HG03571 (cell line): ENCODE results near the gene URAD.
A peak's percentile ranks its signal among the peaks of the same experiment; 100 is the strongest.

Source experiments
- ATAC-seq: cut with Tn5 transposase; IDR thresholded peaks from one replicate; pipeline ENCODE4 v1.9.1; 2021; ENCODE audit not compliant: unreplicated experiment

Gene URAD

GRCh38 chr13:27956576-27957300 lies 31.8 kb downstream of the URAD start:
- no peak for ATAC-seq

DNA sequence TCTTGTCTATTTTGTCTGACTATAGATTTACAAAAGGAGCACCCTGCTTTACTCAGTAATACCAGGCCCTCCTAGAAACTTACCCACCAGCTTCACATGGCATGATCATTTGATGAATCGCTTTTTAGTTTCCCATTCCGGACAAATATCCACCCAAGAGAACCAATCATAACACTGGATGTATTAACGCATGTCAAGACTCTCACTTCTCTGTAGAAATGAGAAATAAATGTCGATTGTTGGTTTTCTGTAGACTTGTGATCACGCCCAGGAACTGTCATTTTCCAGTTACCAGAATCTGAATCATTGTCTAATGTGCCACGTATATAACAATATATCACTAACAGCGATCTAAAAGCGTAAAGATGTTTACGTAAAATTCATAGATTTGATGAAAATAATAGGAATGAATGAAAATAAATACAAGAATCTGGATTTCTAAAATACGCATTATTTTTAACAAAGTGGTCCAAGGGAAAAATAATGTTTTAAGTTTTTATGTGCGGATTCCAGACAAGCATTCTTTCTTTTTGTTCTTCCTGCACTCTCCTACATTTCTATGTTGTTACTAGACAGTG lies 33.4 kb downstream of the URAD start:
- no peak for ATAC-seq

GRCh38 chr13:27954406-27954851 lies 34.1 kb downstream of the URAD start:
- peak; percentile 18 for ATAC-seq

GRCh38 chr13:27953676-27954405 lies 34.7 kb downstream of the URAD start:
- peak; percentile 79 for ATAC-seq

DNA sequence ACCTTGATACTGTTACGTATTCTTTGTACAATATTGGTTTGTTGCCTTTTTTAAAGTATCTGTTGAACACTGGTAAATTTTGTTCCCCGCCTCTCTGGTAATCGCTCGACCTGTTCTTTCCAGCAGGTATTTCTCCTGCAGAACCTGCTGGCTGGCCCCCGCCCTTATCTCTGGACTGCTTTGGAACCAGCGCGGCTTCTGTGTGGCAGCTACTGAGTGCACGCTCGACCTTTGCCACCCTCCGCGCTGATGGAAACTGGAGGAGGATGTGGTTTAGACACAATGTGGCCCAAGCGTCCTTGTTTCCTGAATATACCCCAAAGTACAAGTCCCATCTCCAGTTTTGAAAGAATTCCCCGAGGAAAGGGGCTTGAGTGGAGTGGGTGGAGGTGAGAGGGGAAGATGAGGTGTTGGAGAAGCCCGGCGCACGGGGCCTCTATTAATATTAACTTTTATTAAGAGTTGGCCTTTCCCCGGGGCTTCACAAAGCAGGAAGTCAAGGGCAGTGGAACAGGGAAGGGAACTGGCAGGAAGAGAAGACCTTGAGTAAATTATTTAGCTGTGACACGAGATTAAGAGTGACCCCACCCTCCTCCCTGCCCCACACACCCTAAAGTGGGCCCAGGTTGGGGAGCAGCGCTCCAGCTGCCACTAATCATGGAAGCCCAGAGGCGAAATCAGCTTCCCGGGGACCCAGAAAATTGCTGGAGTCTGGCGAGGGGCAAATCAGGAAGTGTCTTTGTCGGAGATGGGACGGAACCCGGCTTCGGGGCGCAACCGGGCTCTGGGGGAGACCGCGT lies 35.4 kb downstream of the URAD start:
- no peak for ATAC-seq

GRCh38 chr13:27942972-27943371 lies 45.5 kb downstream of the URAD start:
- ATAC-seq: no peak

DNA sequence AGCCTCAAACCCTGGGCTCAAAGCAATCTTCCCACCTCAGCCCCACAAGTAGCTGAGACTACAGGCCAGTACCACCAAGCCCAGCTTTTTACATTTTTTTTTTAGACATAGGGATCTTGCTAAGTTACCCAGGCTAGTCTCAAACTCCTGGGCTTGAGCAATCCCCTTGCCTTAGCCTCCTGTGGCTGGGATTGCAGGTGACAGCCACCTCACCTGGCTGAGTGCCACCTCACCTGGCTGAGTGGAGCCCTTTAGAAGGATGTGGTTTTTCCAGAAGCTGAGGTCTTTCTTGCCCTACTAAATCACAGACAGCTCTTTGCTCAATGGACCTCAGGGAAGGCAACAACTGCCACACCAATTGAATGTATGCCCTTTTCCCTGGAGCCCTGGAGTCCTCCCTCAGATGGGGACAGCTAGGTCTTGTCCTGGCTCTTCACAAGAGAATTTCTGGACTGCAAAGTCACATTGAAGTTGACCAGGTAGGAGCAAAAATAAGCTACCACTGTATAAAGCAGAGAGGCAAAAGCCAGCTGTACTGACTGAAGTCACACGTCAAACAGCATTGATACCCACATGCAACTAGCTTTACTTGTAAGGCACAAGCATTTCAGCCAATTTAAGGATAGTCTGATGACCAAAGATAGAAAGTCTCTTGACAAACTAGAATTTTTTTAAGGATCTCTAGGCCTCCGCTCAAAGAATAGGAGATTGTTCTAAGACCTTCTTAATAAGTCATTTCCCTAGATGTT lies 54.7 kb downstream of the URAD start:
- no peak for ATAC-seq

DNA sequence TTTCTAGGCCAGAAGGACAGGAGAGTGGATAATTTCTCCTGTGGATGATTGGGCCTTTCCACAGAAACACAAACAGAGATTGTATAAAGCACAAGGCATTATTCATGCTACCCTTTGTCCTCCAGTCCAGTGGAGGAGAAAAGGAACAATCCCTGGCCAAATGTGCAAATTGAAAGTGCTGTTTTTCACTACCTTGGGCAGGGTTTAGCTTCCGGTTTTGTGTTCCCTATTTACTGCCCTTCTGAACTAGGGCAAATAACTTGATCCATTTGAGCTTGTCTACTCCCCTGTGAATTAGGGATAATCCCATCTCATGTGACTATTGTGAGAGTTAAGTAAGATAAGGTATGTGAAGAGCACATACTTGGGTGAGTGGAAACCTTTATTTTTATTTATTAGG lies 55.4 kb downstream of the URAD start:
- no peak for ATAC-seq

- no peak for ATAC-seq
Measured at GRCh38 chr13:27929868-27930267, 58.6 kb downstream of the URAD start.

DNA sequence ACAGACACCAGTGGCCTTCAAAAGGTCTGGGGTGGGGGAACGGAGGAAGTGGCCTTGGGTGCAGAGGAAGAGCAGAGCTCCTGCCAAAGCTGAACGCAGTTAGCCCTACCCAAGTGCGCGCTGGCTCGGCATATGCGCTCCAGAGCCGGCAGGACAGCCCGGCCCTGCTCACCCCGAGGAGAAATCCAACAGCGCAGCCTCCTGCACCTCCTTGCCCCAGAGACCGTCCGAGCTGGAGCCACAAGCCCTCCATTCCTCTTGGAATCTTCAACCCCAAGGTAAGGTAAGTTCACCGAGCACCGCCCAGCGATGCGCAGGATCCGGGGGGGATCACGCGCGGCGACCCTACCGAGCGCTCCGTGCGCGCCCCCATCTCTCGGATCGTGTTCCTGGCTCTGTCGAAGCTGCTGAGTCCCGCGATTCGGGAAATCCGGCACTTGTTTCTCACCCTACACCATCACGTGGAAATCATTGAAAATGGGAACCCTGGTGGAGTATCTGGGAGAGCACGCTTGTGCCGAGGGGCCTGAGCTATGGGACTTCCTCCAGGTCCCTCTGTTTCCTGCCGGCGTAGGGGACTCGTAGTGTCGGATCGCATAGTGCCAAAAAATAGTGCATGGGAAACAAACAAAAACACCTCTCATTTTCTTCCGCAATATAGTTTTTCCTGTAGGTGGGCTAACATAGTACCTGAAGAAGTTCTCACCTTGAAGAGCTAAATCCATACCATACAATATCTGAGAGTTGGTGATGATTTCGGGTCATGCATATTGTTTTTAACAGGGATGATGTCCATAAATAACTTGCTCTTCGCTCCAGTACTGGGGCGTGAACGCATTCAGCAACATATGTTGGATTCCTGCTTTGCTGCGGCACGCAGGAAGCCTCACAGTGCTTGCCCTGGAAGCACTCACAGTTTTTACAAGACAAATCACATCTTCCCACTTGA lies 59.4 kb downstream of the URAD start:
- no peak for ATAC-seq

GRCh38 chr13:27928353-27928804 lies 60.1 kb downstream of the URAD start:
- no peak for ATAC-seq
